Peyer's patch (tissue), 4 donors: ENCODE data around the gene TLK1. TPM values are rescaled to one million over a fixed set of nuclear protein-coding genes. Genes with fewer than 3 reads are reported as not detected.

Experiments used
- DNase-seq, 3 donors: peaks; one replicate each; pipeline ENCODE4 v3.0.0-alpha.2; 2017 to 2019
- H3K27ac ChIP-seq, 4 donors: fragments of 200-600 bp; sonication (generic); one replicate each; pipeline ENCODE4 v1.5.1; 2016 to 2019
- H3K27me3 ChIP-seq, 2 donors: fragments of 200-600 bp; sonication (generic); one replicate each; pipeline ENCODE4 v1.5.1; 2019
- H3K36me3 ChIP-seq, 3 donors: fragments of 200-600 bp; sonication (generic); one replicate each; pipeline ENCODE4 v1.5.1; 2016 to 2019
- H3K4me1 ChIP-seq, 4 donors: fragments of 200-600 bp; sonication (generic); one replicate each; pipeline ENCODE4 v1.5.1; 2016 to 2019
- H3K4me3 ChIP-seq, 4 donors: fragments of 200-600 bp; sonication (generic); 1 replicate in 3 of 4; 2 replicates in 1 of 4; pipeline ENCODE4 v1.5.1; 2016 to 2019; ENCODE audit warnings: mild to moderate bottlenecking in 1 of 4
- H3K9me3 ChIP-seq, 4 donors: fragments of 200-600 bp; sonication (generic); one replicate each; pipeline ENCODE4 v1.5.1; 2016 to 2019; ENCODE audit warnings: mild to moderate bottlenecking in 1 of 4
- POLR2A ChIP-seq, 2 donors: fragments of 450-650 bp; IDR thresholded peaks; one replicate each; pipeline ENCODE4 v1.5.1; 2017; ENCODE audit warnings: antibody characterized with exemption in 2 of 2, mild to moderate bottlenecking in 2 of 2, moderate library complexity in 2 of 2
- total RNA-seq, 4 donors: library from RNA; depleted of rRNA; stranded (reverse); fragments of >200 nt; gene quantifications; one replicate each; pipeline ENCODE4 v1.1.0, GENCODE V29; 2016
- TF ChIP-seq, protein P1 (sequence below), 6 experiments: fragments of 450-650 bp in 4 of 6; fragments of 200-600 bp in 2 of 6; sonication (generic) in 1 of 6; IDR thresholded peaks; one replicate each; pipeline ENCODE4 v1.5.1; 2017 to 2019; ENCODE audit warnings: antibody characterized with exemption in 6 of 6, mild to moderate bottlenecking in 3 of 6, moderate library complexity in 1 of 6

TLK1 gene
- total RNA-seq, 4 donors from 2014 or later: 26.4 to 99.0 (median 45.0) TPM

DNA sequence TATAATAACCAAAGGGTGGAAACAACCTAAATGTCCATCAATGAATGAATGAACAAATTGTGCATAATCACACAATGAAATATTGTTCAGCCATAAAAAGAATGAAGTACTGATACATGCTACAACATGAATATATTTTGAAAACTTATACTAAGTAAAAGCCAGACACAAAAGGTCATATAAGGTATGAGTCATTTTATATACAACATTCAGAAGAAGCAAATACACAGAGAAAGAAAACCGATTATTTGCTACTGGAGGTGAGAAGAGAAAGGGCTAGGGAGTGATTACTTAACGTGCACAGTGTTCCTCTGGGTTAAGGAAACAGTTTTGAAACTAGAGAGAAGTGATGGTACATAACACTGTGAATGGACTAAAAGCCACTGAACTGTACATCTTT, 126.4 kb downstream of the TLK1 start:
- Histone ChIP-seq H3K4me1 (no peaks in the 10 kb centered on the region), H3K36me3 (peaks cover 0 to 25% (median 0%) of the 10 kb centered on the region in 3 donors), H3K27ac (no peak overlapping the region), H3K4me3 (no peak overlapping the region), H3K9me3 (no peaks in the 10 kb centered on the region), H3K27me3 (no peaks in the 10 kb centered on the region)
- TF ChIP-seq, protein P1, sequence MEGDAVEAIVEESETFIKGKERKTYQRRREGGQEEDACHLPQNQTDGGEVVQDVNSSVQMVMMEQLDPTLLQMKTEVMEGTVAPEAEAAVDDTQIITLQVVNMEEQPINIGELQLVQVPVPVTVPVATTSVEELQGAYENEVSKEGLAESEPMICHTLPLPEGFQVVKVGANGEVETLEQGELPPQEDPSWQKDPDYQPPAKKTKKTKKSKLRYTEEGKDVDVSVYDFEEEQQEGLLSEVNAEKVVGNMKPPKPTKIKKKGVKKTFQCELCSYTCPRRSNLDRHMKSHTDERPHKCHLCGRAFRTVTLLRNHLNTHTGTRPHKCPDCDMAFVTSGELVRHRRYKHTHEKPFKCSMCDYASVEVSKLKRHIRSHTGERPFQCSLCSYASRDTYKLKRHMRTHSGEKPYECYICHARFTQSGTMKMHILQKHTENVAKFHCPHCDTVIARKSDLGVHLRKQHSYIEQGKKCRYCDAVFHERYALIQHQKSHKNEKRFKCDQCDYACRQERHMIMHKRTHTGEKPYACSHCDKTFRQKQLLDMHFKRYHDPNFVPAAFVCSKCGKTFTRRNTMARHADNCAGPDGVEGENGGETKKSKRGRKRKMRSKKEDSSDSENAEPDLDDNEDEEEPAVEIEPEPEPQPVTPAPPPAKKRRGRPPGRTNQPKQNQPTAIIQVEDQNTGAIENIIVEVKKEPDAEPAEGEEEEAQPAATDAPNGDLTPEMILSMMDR (IDR thresholded peaks at IDR 0.05): no peak
- TF ChIP-seq POLR2A (IDR thresholded peaks at IDR 0.05): no peak
- no peak for DNase-seq

DNA sequence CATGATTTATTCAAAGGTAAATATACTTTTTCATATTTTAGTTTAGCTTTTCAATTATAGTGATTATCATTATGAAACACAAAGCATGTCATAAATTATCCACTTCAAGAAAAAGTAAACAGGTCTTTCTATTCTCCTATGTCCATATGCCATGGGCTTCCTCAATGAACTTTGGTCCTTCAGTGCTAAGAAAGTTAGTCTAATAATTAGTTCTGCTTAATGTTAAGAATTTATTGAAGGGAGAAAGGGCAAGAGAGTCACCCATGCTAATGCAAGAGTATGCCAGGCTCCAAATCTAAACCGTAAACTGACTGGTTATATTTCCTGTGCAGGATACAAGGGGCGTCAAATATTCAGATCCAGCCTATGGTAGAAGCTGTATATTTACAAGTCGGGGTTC, 135.5 kb downstream of the TLK1 start:
- Histone ChIP-seq H3K27ac (no peak overlapping the region), H3K27me3 (no peaks in the 10 kb centered on the region), H3K4me1 (no peaks in the 10 kb centered on the region), H3K9me3 (no peaks in the 10 kb centered on the region), H3K4me3 (no peak overlapping the region), H3K36me3 (peaks cover 0 to 11% (median 0%) of the 10 kb centered on the region in 3 donors)
- no peak for DNase-seq
- TF ChIP-seq POLR2A (IDR thresholded peaks at IDR 0.05): no peak
- TF ChIP-seq, protein P1 (IDR thresholded peaks at IDR 0.05): no peak

DNA sequence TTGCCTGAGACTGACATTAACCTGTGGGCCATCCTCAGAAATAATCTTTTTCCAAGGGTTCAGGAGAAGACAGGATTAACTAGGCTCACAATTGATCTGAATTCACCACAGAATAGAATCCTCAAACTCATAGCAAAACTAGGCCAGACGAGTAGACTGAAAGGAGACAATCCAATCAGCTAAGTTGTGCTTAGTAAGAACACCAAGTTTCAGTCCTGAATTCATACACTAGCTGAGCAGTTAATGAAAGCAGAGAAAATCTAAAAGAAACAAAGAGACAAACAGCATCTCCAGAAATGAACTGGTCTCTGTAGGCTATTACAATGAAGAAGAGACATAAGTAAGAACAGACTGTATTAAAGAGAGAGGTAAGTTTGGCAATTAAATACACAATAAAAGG, 142.2 kb downstream of the TLK1 start:
- no peak overlapping the region for H3K27ac ChIP-seq
- TF ChIP-seq, protein P1 (IDR thresholded peaks at IDR 0.05): no peak
- no peak for TF ChIP-seq POLR2A (IDR thresholded peaks at IDR 0.05)
- no peak overlapping the region for H3K4me3 ChIP-seq
- no peaks in the 10 kb centered on the region for H3K27me3 ChIP-seq
- peaks cover 0 to 16% (median 0%) of the 10 kb centered on the region in 3 donors for H3K36me3 ChIP-seq
- DNase-seq: no peak
- H3K4me1 ChIP-seq: no peaks in the 10 kb centered on the region
- no peaks in the 10 kb centered on the region for H3K9me3 ChIP-seq

DNA sequence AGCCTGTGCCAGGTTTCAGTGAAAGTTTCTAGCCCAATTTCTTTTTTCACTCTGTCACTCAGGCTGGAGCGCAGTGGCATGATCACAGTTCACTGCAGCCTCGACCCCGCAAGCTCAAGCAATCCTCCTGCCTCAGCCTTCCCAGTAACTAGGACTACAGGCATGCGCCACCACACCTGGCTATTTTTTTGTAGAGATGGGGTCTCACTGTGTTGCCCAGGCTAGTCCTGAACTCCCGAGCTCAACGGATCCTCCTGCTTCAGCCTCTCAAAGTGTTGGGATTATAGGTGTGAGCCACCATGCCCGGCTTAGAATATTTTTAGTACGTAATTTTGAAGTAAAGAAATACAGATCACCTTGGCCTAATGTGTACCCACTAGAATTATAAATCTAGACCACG, 144.6 kb downstream of the TLK1 start:
- Histone ChIP-seq H3K27ac (no peak overlapping the region), H3K4me1 (no peaks in the 10 kb centered on the region), H3K4me3 (no peak overlapping the region), H3K9me3 (no peaks in the 10 kb centered on the region), H3K36me3 (peaks cover 0 to 27% (median 0%) of the 10 kb centered on the region in 3 donors), H3K27me3 (no peaks in the 10 kb centered on the region)
- no peak for DNase-seq
- no peak for TF ChIP-seq POLR2A (IDR thresholded peaks at IDR 0.05)
- TF ChIP-seq, protein P1 (IDR thresholded peaks at IDR 0.05): no peak

DNA sequence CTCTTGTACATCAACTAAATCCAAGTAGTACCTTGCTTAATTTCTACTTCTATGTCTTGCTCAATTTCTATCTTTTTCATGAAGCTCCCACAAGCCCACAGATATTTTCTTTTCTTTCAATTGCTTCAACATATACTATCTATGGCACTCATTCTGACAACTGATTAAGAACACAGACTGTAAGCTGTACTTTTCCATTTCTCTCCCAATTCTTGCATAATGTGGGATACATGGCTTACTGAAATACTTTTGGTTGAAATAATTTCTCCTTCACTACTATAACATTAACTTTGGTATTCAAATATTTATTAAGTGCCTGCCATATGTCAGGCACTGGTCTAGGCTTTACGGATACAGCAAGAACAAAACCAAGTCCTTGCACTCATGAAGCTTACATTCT, 146.8 kb downstream of the TLK1 start:
- TF ChIP-seq, protein P1 (IDR thresholded peaks at IDR 0.05): no peak
- TF ChIP-seq POLR2A (IDR thresholded peaks at IDR 0.05): no peak
- Histone ChIP-seq H3K27ac (no peak overlapping the region), H3K9me3 (no peaks in the 10 kb centered on the region), H3K4me1 (no peaks in the 10 kb centered on the region), H3K36me3 (peaks cover 0 to 42% (median 0%) of the 10 kb centered on the region in 3 donors), H3K27me3 (no peaks in the 10 kb centered on the region), H3K4me3 (no peak overlapping the region)
- no peak for DNase-seq

DNA sequence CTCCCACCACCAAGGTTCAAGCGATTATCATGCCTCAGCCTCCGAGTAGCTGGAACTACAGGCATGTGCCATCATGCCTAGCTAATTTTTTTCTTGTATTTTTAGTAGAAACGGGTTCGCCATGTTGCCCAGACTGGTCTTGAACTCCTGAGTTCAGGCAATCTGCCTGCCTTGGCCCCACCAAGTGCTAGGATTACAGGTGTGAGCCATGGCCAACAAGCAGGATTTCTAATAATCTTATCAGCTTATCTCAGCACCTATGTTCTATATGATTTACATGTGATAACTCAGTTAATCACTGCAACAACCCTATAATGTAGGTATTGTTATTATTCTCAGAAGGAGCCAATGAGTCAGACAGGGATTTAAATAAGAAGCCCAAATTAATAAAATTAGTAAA, 151.3 kb downstream of the TLK1 start:
- H3K4me1 ChIP-seq: no peaks in the 10 kb centered on the region
- no peak overlapping the region for H3K27ac ChIP-seq
- H3K36me3 ChIP-seq: peaks cover 0 to 59% (median 0%) of the 10 kb centered on the region in 3 donors
- DNase-seq: no peak
- H3K27me3 ChIP-seq: no peaks in the 10 kb centered on the region
- no peaks in the 10 kb centered on the region for H3K9me3 ChIP-seq
- H3K4me3 ChIP-seq: no peak overlapping the region
- TF ChIP-seq, protein P1 (IDR thresholded peaks at IDR 0.05): no peak
- no peak for TF ChIP-seq POLR2A (IDR thresholded peaks at IDR 0.05)
